ENCODE data around the gene NOPCHAP1. TPM values are rescaled to one million over a fixed set of nuclear protein-coding genes. Genes with fewer than 3 reads are reported as not detected.
"Not testable (repeated sequence)": the region's sequence is repeated elsewhere in the genome, so short reads cannot be mapped to it uniquely, and the experiment has no call there.

The NOPCHAP1 gene
- total RNA-seq, 1 experiment from 2014 or later = 49.3 TPM

DNA sequence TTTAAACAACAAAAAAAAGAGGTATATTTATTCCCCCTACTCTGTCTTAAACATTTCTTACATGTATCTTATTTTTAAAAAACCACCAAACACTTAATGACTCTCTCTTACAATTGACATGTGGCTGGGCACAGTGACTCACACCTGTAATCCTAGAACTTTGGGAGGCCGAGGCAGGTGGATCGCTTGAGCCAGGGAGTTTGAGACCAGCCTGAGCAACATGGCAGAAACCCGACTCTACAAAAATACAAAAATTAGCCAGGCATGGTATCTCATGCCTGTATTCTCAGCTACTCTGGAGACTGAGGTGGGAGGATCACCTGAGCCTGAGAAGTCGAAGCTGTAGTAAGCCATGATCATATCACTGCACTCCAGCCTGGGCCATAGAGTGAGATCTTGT lies 44.0 kb upstream of the NOPCHAP1 start:
- Histone ChIP-seq H2BK120ac (ENCODE audit: low read depth, low read length, poor library complexity, severe bottlenecking) (no peak overlapping the region), H3K79me1 (ENCODE audit: insufficient read depth, low read depth, low read length, poor library complexity, severe bottlenecking) (no peaks in the 10 kb centered on the region), H3K27me3 (ENCODE audit: insufficient read depth, low read length) (no peaks in the 10 kb centered on the region), H3K4ac (ENCODE audit: low read depth, low read length) (no peak overlapping the region), H3K79me2 (ENCODE audit: insufficient read depth, low read length) (no peaks in the 10 kb centered on the region), H3K27ac (ENCODE audit: insufficient read length, low read depth, low read length) (no peak overlapping the region), H3K23me2 (ENCODE audit: insufficient read length, low read depth, low read length, poor library complexity, severe bottlenecking) (no peaks in the 10 kb centered on the region), H2BK20ac (ENCODE audit: low read depth, low read length, poor library complexity, severe bottlenecking) (no peak overlapping the region), H2AFZ (ENCODE audit: low read length) (no peak overlapping the region), H4K5ac (ENCODE audit: insufficient read length, low read depth, low read length) (no peak overlapping the region), H3K9ac (ENCODE audit: extremely low read depth, insufficient read length, low read length) (no peak overlapping the region), H2BK5ac (ENCODE audit: insufficient read length, low read length) (no peak overlapping the region), H3K4me2 (ENCODE audit: insufficient read depth, insufficient read length, low read length) (no peak overlapping the region), H2BK15ac (ENCODE audit: low read depth, low read length) (no peak overlapping the region), H4K20me1 (ENCODE audit: control insufficient read depth, insufficient read depth, insufficient read length) (no peaks in the 10 kb centered on the region), H4K8ac (replicated peaks; ENCODE audit: insufficient read length, low read depth, low read length) (no peak overlapping the region), H3K56ac (ENCODE audit: insufficient read length, low read depth, low read length) (no peak overlapping the region), H3K9me3 (ENCODE audit: control insufficient read depth, low read depth, low read length) (no peaks in the 10 kb centered on the region), H3K18ac (ENCODE audit: insufficient read length, low read depth, low read length) (no peak overlapping the region), H4K91ac (ENCODE audit: insufficient read length, low read depth, low read length) (no peak overlapping the region), H2BK12ac (ENCODE audit: insufficient read length, low read depth, low read length) (no peak overlapping the region), H3T11ph (ENCODE audit: low read length) (no peak overlapping the region), H2AK5ac (ENCODE audit: insufficient read length, low read length) (no peak overlapping the region), H3K14ac (ENCODE audit: insufficient read depth, low read length) (no peak overlapping the region), H3K23ac (ENCODE audit: insufficient read length, low read depth, low read length) (no peak overlapping the region), H3K4me1 (ENCODE audit: insufficient read depth, low read length) (no peaks in the 10 kb centered on the region)
- no CpG with 5 or more reads among the region's 4 CpGs for WGBS (ENCODE audit: extremely low coverage, insufficient read length, low lambda C conversion rate)
- no peak overlapping the region for H3K27ac Mint-ChIP-seq
- no peak for DNase-seq
- peaks cover 12 to 21% of the 10 kb centered on the region in 2 experiments for H3K9me3 Mint-ChIP-seq
- no peak for TF ChIP-seq CTCF (conservative IDR thresholded peaks at IDR 0.05)
- H3K27me3 Mint-ChIP-seq (ENCODE audit: low read depth) = no peaks in the 10 kb centered on the region
- peaks cover 4 to 15% (median 11%) of the 10 kb centered on the region in 3 experiments; a peak in 5 of 7 replicates for H3K36me3 Mint-ChIP-seq (ENCODE audit: insufficient read depth in 1 of 3, low read depth in 3 of 3)
- no peaks in the 10 kb centered on the region for H3K4me1 Mint-ChIP-seq
- H3K4me3 Mint-ChIP-seq = no peak overlapping the region

DNA sequence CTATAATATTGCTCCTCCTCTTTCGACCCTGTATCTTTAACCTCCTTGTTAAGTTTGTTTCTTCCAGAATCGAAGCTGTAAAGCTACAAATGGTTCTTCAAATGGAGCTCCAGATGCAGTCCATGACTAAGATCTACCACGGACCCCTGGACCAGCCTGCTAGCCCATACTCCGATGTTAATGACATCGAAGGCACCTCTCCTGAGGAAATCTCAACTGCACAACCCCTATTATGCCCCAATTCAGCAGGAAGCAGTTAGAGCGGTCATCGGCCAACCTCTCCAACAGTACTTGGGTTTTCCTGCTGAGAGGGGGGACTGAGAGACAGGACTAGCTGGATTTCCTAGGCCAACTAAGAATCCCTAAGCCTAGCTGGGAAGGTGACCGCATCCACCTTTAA lies 42.7 kb upstream of the NOPCHAP1 start:
- H2BK20ac ChIP-seq (ENCODE audit: low read depth, low read length, poor library complexity, severe bottlenecking); H3K4me1 Mint-ChIP-seq; H2AK5ac ChIP-seq (ENCODE audit: insufficient read length, low read length); H3K4me2 ChIP-seq (ENCODE audit: insufficient read depth, insufficient read length, low read length); H3K18ac ChIP-seq (ENCODE audit: insufficient read length, low read depth, low read length); H3K23ac ChIP-seq (ENCODE audit: insufficient read length, low read depth, low read length); H3K27ac ChIP-seq (ENCODE audit: insufficient read length, low read depth, low read length); H3K27me3 ChIP-seq (ENCODE audit: insufficient read depth, low read length); H3K4me1 ChIP-seq (ENCODE audit: insufficient read depth, low read length); H2BK120ac ChIP-seq (ENCODE audit: low read depth, low read length, poor library complexity, severe bottlenecking); H3K14ac ChIP-seq (ENCODE audit: insufficient read depth, low read length); H2BK15ac ChIP-seq (ENCODE audit: low read depth, low read length); H3K9ac ChIP-seq (ENCODE audit: extremely low read depth, insufficient read length, low read length); H3K27me3 Mint-ChIP-seq (ENCODE audit: low read depth); H4K20me1 ChIP-seq (ENCODE audit: control insufficient read depth, insufficient read depth, insufficient read length); H3K79me1 ChIP-seq (ENCODE audit: insufficient read depth, low read depth, low read length, poor library complexity, severe bottlenecking); H3K56ac ChIP-seq (ENCODE audit: insufficient read length, low read depth, low read length); H3K79me2 ChIP-seq (ENCODE audit: insufficient read depth, low read length); H3K27ac Mint-ChIP-seq; H4K91ac ChIP-seq (ENCODE audit: insufficient read length, low read depth, low read length); H4K8ac ChIP-seq (replicated peaks; ENCODE audit: insufficient read length, low read depth, low read length); H3T11ph ChIP-seq (ENCODE audit: low read length); DNase-seq; H3K4ac ChIP-seq (ENCODE audit: low read depth, low read length); H3K4me3 Mint-ChIP-seq; H3K23me2 ChIP-seq (ENCODE audit: insufficient read length, low read depth, low read length, poor library complexity, severe bottlenecking); H2AFZ ChIP-seq (ENCODE audit: low read length); H4K5ac ChIP-seq (ENCODE audit: insufficient read length, low read depth, low read length); H3K9me3 ChIP-seq (ENCODE audit: control insufficient read depth, low read depth, low read length); H2BK12ac ChIP-seq (ENCODE audit: insufficient read length, low read depth, low read length); H2BK5ac ChIP-seq (ENCODE audit: insufficient read length, low read length): not testable (repeated sequence)
- Mint-ChIP-seq H3K9me3 (peaks cover 12 to 21% of the 10 kb centered on the region in 2 experiments), H3K36me3 (ENCODE audit: insufficient read depth in 1 of 3, low read depth in 3 of 3) (peaks cover 4 to 15% (median 11%) of the 10 kb centered on the region in 3 experiments; a peak in 5 of 7 replicates)
- no CpG with 5 or more reads among the region's 8 CpGs for WGBS (ENCODE audit: extremely low coverage, insufficient read length, low lambda C conversion rate)

All from H9 (cell line).